CD4-positive, alpha-beta T cell treated with Interleukin-6 for 4 hours (primary cell): ENCODE data around the gene ANK2.

ENCODE experiments used
- DNase-seq: peaks from one replicate; pipeline ENCODE4 v3.0.0-alpha.2; 2020; ENCODE audit warnings: mixed read lengths

The ANK2 gene

DNA sequence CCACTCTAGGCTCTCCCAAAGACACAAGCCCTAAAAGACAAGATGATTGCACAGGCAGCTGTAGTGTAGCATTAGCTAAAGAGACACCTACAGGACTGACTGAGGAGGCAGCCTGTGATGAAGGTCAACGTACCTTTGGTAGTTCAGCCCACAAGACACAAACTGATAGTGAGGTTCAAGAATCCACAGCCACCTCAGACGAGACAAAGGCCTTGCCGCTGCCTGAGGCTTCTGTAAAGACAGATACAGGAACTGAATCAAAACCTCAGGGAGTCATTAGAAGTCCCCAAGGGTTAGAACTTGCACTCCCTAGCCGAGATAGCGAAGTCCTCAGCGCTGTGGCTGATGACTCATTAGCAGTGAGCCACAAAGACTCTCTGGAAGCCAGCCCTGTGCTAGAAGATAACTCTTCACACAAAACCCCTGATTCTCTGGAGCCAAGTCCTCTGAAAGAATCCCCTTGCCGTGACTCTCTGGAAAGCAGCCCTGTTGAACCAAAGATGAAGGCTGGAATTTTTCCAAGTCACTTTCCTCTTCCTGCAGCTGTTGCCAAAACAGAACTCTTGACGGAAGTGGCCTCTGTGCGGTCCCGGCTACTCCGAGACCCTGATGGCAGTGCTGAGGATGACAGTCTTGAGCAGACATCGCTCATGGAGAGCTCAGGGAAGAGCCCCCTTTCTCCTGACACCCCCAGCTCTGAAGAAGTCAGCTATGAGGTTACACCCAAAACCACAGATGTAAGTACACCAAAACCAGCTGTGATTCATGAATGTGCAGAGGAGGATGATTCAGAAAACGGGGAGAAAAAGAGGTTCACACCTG is 306.3 kb downstream of the ANK2 start:
- peak; percentile 66 for DNase-seq

DNA sequence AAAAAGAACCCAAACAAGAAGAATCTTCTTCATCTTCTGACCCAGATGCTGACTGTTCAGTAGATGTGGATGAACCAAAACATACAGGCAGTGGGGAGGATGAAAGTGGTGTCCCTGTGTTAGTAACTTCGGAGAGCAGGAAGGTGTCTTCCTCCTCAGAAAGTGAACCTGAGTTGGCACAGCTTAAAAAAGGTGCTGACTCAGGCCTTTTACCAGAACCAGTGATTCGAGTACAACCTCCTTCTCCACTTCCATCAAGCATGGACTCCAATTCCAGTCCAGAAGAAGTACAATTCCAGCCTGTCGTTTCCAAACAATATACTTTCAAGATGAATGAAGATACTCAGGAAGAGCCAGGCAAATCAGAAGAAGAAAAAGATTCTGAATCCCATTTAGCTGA is 307.0 kb downstream of the ANK2 start:
- DNase-seq = no peak

DNA sequence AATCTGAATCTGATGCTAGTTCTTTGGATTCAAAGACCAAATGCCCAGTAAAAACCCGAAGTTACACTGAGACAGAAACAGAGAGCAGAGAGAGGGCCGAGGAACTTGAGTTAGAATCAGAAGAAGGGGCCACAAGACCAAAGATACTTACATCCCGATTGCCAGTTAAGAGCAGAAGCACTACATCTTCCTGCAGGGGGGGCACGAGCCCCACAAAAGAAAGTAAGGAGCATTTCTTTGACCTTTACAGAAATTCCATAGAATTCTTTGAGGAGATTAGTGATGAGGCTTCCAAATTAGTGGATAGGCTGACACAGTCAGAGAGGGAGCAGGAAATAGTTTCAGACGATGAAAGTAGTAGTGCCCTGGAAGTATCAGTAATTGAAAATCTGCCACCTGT is 309.3 kb downstream of the ANK2 start:
- DNase-seq = no peak

DNA sequence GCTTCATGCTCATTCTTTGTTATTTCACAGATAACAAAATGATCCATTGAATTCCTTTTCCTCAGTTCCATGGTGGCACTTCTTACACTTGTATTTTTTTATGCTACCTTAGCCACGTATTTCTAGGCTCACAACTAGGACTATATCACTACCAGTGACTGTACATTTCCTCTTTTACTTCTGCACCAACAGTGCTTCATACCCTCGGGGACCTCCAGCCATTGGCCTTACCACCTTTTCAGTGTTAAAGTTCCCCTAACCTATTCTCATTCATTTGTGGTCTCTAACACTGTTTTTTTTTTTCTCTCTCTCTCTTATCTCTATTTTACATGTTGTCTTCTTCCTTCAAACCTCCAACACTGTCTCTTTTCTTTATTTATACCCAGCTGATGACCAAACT is 315.9 kb downstream of the ANK2 start:
- DNase-seq = no peak

DNA sequence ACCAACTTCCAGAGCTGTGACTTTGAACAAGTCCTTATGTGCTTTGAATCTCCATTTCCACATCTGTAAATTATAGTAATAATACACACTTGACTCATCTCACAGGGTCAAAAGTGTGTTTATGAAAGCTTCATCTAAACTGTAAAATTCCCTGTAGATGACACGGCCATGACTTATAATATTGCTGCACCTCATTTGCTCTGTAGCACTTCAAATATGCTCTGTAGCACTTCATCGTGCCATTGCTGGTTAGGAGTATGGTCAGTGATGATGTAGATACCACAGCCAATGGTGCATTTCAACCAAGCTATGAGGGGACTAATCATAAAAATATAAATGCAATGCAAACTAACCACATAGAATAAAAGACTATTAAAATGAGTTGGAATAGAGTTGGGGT is 318.6 kb downstream of the ANK2 start:
- no peak for DNase-seq

DNA sequence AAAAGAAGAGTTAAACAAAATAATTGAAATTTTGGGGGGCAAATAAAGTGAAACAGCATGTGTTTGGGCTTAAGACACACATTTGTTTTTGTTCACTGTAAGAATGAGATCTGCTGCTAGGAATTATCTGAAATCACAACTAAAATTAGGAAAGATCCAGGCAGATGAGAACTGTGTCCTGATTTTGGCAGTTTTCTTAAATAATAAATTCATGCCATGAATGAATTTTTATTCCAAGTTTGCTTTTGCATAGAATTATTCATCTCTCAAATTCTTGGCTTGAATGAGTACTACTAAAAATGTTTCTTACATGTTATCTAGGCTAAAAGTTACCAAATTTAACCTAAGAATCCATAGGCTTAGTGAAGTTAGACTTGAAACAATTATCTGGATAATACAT is 321.7 kb downstream of the ANK2 start:
- no peak for DNase-seq

DNA sequence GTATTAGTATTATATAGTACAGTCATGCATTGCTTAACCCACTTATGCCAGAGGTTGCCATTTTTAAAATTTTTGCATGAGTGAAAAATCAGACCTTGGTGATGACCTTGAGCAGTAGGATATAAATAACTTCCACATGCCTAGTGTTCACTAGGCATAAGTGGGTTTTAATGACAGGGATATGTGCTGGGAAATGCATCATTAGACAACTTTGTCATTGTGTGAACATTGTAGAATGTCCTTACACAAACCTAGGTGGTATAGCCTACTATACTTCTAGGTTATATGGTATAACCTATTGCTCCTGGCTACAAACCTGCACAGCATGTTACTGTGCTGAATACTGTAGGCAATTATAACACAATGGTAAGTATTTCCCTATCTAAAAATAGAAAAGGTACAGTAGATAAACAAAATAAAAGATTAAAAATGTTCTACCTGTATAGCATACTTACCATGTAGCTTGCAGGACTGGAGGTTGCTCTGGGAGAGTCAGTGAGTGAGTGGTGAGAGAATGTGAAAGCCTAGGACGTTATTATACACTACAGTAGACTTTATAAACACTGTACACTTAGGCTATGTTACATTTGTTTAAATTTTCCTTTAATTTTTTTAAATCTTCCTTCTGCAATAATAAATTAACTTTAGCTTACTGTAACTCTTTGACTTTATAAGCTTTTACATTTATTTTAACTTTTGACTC is 326.7 kb downstream of the ANK2 start:
- DNase-seq = no peak

DNA sequence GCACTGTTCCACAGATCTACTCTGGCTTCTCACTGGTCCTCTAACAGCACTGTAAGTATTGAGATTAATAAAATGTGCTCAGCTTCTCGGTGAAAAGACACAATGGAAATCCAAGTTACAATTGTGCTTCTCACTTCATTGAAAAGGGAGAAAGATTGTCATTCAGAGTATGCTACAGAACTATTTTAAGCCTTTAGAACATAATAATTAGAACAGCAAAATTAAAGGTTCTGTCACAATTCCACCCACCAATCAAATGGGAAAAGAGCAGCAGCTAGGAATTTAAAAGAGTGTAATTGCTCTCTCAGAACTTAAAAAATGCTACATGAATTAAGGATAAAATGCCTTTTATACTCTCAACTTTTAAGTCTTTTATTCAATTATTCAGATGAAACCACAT is 329.4 kb downstream of the ANK2 start:
- no peak for DNase-seq

DNA sequence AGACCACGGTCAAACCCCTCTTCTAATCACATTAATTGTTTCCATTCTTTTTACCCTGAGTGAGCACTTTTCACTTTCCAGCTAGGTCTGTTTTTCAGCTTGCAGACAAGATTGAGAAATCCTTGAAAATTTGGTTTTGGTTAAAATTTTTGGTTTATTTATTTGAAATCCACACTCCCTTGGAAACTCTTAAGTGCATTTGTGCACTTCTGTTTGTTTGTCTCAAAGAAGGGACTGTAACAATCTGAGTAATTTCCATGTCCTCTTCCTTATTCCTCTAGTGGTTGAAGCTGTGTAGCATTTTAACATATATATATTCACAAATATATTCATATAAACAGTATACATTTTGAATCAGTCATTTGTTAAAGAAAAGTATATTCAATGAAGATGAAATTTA is 333.3 kb downstream of the ANK2 start:
- DNase-seq = no peak

DNA sequence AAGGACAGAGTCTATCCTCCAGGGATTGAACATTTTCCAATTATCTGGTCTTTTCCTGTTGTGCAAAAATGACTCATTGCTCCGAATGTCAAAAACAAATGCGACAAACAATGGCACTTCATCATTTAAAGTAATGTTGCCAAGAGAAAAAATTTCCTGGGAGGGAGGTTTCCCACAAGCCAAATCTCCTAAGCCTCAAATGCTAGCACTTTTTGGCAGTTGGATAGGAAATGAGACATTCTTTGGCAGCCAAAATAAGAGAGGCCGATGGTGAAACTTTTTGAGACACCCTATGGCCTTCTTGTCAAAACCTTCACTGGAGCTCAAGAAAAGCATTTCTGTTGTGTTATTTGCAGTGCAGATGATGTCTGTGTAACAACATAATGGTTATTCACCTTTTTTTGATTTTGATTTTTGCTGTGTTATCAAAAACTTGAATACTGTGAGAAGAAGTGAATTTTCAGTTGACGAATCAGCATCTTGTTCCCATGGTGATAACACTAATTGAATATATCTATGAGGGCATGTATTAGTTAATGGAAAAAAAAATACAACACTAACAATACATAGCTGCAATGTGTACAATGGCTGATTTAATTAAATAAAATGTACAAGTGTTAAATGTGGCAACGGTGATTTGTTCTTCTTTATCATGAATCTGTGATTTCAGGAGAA is 333.8 kb downstream of the ANK2 start:
- no peak for DNase-seq

DNA sequence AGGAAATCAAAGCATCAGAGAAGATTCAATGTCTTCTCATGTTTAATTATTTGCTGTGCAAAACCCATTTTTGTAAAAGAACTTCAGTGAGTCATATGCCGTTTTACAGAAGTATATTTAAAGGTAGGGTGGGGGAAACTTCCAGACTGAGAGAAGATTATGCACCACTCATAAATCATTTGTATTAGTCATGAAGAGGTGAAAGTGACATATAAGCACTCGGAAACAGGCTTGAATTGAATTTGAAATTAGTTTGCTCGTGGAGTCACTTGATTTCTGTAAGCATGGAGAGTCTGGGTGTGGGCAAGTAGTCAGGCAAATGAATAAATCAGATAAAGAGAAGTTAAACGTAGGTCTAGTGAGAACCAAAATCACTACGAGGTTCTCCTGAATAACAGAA is 335.1 kb downstream of the ANK2 start:
- DNase-seq = no peak

DNA sequence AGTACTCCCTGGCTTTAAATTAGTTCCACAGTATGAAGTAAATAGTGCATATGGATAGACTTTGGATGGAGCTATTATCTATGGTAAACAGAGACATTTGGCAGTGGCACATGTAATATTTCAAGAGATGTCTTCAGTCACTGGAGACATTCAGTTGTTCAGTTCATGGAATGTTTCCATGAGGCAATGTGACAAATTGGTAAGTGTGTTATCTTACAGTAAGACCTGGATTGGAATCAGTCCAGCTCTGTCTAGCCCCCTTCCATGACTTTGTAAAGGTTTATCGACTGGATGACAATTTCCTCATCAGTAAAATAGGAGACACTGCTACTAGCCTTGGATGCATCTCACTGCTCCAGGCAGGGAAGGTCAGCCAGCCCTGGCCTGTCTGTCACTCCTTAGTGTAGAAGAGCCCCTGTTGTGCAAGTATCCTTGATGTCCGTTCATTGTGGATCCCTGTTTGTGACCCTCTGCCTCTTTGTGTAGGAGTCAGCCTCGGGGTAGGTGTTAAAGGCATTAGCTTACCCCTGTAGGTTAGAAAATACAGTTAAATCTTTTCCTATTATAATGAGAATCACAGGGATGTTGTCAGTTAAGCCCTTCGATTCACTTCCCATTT is 335.9 kb downstream of the ANK2 start:
- DNase-seq = no peak

DNA sequence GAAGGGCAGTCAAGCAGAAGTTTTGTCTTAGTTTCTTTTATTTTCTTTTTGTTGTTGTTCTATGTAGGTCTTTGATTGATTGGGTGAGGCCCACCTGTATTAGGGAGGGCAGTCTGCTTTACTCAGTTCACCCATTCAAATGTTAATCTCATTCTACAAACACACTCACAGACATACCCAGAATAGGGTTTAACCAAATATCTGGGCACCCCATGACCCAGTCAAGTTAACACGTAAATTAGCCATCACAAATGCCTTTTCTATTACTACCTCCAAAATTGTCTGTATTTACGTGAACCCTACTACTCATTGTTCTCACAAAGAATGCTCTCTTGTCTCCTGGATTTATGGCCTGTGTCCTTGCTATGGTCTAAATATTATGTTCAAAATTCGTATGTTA is 339.7 kb downstream of the ANK2 start:
- no peak for DNase-seq

DNA sequence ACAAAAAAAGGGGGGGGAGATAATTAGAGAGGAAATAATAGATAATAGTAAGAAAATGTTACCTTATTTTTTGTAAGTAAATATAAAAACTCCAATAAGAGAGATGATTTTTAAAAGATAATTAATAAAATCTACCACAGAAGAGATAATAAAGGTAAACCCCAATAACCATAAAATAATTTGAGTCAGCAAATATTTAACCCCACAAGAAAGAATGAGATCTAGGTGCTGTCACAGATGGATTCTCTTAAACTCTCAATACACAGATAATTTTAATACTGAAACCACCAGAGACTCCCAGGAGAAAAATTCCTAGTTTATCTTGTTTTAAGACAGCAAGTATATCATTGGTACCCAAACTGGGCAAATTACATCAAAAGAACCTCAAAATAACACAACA is 341.4 kb downstream of the ANK2 start:
- DNase-seq = no peak

DNA sequence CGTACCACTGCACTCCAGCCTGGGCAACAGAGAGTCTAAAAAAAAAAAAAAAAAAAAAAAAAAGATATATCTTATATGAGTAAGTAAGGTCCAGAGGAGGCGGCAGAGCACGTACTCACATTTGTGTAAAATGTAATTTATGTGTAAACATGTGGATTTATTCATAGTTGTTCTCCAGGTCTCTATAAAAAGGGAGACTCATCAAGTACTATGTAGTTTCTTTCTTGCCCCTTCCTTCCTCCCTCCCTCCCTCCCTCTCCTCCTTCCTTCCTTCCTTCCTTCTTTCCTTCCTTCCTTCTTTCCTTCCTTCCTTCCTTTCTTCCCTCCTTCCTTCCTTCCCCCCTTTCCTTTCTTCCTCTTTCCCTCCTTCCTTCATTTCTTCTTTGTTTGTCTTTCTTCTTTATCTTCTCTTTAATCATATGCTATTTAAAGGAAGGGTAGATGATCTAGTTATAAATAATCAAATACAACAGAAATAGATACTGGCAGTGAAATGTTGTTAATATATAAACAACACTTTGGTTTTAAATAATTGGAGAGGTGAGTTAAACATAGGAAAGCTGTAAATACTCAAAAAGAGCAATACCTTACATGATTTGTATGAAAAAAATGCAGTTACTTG is 344.8 kb downstream of the ANK2 start:
- DNase-seq = no peak

DNA sequence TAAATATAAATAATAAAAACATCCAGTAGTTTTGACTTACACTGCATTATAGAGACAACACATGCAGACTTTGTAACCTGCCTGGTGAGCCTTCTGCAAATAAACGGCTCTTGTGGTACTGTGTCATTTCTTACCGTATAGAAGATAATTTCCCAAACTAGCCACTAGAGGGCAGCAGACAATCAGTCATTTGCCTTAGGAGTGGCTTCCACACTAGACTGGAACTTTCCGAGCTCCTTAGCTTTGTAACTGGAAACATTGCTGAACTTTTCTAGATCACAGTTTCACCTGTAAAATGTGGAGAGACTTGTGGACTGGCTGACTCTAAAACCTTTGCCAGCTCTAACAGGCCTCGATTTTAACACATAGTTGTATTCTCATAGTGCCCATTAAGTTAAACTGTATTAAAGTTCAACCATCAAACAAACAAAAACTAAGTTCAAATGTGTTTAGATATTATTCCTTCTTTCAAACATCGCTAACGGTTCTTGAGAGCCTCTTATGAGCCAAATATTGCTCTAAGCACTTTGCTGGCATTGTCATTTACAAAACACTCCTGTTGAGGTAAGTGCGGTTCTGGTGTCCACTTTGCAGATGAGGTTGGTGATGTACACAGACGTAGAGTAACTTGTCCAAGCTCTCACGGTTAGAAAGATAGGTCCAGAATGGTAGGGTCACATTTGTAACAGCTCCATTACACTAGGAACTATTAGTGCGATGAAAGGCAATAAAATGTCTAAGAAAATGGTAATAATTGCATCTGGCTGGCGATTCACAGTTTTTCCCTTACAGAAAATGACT is 345.5 kb downstream of the ANK2 start:
- DNase-seq = peak; percentile 57

DNA sequence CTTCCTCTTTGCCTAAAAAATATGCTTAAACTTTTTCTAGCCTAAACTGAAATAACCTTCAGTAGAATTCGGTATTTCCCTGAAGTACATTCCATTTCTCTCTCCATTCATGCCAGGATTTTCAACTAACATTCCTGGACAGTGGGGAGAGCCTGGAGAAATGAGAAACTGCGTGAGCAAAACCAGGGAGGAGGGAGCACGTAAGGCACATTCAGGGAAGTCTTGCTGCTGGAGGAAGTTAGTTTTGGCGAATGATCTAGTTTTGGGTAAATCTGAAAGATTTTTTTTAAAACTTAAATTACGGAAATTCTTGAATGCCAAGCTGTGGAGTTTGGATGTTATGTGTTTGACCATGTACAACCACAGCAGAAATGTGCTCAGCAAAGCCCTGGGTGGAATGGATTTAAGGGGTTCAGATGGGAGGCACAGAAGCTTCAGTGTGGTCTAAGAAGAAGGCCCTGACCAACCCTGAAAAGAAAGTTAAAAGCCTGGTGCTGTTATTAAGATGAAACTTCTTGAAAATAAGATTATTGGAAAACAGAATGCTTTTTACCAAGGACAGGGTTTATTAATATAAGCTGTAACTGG is 347.8 kb downstream of the ANK2 start:
- no peak for DNase-seq

DNA sequence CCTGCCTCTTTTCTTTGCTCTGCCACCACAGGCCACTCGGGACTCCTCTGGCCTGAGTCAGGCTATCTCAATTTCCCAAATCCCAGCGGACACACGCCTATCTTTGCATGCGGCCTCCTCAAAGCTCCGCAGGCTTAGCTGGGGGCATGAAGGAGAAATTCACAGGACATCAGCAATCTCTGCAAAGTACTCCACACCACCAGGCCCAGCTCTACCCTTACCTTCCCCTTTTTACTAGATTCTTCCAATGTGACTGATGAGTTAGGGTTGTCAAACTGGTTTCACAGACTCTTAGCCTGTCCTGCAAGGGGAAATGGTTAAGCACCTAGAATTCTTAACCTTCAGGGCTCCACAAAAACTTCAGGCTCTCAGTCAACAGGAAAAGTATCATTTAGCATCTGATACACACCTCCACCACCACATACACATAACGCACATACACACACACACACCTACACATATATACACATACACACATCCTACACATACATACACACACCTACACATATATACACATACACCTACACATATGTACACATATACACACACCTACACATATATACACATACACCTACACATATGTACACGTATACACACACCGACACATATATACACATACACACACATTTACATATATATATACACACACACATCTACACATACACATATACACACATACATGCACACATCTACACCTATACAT is 349.1 kb downstream of the ANK2 start:
- no peak for DNase-seq

DNA sequence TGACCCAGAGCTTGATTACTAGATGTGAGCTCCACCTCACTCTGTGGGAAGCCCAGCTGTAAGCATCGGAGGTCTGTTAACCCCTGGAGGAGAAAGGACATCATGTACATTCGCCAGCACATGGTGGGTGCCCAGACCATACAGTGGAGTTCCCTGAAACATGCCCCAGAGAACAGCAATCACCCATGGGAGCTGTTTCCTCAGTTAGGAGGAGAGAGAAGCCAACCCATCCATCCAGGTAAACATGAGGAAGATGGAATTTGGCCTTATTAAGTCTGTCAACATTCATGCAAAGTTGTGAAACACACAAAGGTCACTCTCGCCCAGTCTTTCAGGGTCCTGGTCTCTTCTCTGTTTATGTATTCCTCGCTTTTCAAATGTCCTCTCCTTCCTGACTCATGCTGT is 354.7 kb downstream of the ANK2 start:
- no peak for DNase-seq

DNA sequence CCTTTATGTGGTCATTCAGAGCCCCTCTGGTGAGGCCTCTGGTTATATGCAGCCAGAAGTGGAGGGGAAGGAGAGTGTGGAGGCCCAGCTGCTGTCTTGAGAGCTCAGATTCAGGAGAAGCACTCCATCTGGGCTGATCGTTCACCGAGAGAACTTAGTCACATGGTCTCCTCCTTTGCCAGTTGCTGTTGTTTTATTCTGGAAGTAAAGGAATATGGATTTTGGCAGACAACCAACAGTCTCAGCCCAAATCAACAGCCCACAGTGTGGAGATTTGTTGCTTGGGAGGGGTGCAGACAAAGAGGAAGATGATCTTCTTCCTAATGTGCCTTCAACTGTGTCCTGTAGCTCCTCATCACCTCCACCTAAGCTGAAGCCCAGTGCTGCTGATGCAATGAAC is 355.4 kb downstream of the ANK2 start:
- no peak for DNase-seq
